Measurements from ENCODE around the gene MGP. TPM values are rescaled to one million over a fixed set of nuclear protein-coding genes. Genes with fewer than 3 reads are reported as not detected.

MGP gene
- polyA plus RNA-seq, 1 donor from 2014 or later = 0.90 TPM

DNA sequence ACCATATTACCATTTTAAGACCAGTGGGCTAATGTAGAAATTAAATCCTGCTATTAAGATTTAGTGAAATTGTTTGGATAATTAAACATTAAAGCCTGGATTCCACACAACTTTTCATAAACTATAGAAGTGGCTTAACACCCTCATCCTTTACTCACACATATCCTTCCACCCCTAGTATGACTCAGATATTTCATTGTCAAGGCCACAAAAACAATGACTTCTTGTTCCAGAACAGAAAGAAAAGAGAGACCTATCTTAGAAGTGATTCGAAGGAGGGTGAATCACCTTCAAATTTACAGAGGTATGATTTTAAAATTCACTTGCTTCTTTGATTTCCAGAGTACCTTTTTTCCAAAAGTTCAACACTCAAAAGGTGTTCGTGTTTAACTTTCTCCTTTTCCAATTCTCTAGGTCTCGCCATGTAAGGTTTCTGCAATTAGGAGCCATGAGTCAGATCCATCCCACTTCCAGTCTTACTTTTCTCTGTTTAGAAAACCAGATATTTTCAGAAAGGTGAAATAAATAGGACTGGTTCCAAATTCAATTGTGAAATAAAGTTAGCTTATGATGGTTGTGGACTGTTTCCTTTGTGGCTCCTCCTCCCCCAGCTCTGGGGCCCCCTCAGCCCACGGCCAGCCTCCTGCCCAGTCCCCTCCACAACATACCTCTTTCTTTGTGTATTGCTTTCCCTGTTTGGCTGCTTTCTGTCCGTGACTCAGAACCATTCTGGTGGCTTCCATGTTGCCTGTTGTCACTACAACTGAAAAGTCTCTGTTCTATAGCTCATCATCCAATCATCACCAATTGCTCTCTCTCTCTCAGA lies 24.6 kb upstream of the MGP start:
- Histone ChIP-seq H3K27ac (ENCODE audit: low read length) (no peak overlapping the region), H3K9me2 (ENCODE audit: insufficient read depth, low read length) (no peaks in the 10 kb centered on the region), H4K20me1 (ENCODE audit: insufficient read depth) (no peaks in the 10 kb centered on the region), H3K4me2 (ENCODE audit: low read length) (no peak overlapping the region), H3K27me3 (ENCODE audit: insufficient read depth, low read depth, low read length) (no peaks in the 10 kb centered on the region), H3F3A (ENCODE audit: insufficient read depth, low read length, poor library complexity, severe bottlenecking) (no peaks in the 10 kb centered on the region), H3K79me2 (replicated peaks; ENCODE audit: insufficient read depth, low read length) (no peaks in the 10 kb centered on the region), H3K9me3 (ENCODE audit: low read length) (no peaks in the 10 kb centered on the region), H3K9ac (ENCODE audit: low read length) (no peak overlapping the region), H3K4me3 (ENCODE audit: low read length) (no peak overlapping the region), H3K36me3 (ENCODE audit: insufficient read depth, low read length) (no peaks in the 10 kb centered on the region), H2AFZ (ENCODE audit: low read depth, low read length) (no peak overlapping the region)
- TF ChIP-seq MXI1 (conservative IDR thresholded peaks at IDR 0.05; ENCODE audit: poor library complexity, severe bottlenecking) (no peak), RAD21 (conservative IDR thresholded peaks at IDR 0.05) (no peak), SMC3 (conservative IDR thresholded peaks at IDR 0.05; ENCODE audit: poor library complexity) (no peak), POLR2AphosphoS5 (IDR thresholded peaks at IDR 0.05) (no peak), EZH2 (IDR thresholded peaks at IDR 0.05; ENCODE audit: borderline replicate concordance, insufficient read depth, low read length, poor library complexity, severe bottlenecking) (no peak), EP300 (conservative IDR thresholded peaks at IDR 0.05; ENCODE audit: poor library complexity, severe bottlenecking) (no peak), TAF1 (IDR thresholded peaks at IDR 0.05; ENCODE audit: low read depth) (no peak)
- TF ChIP-seq, protein P1, sequence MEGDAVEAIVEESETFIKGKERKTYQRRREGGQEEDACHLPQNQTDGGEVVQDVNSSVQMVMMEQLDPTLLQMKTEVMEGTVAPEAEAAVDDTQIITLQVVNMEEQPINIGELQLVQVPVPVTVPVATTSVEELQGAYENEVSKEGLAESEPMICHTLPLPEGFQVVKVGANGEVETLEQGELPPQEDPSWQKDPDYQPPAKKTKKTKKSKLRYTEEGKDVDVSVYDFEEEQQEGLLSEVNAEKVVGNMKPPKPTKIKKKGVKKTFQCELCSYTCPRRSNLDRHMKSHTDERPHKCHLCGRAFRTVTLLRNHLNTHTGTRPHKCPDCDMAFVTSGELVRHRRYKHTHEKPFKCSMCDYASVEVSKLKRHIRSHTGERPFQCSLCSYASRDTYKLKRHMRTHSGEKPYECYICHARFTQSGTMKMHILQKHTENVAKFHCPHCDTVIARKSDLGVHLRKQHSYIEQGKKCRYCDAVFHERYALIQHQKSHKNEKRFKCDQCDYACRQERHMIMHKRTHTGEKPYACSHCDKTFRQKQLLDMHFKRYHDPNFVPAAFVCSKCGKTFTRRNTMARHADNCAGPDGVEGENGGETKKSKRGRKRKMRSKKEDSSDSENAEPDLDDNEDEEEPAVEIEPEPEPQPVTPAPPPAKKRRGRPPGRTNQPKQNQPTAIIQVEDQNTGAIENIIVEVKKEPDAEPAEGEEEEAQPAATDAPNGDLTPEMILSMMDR (IDR thresholded peaks at IDR 0.05; ENCODE audit: poor library complexity, severe bottlenecking) = no peak

DNA sequence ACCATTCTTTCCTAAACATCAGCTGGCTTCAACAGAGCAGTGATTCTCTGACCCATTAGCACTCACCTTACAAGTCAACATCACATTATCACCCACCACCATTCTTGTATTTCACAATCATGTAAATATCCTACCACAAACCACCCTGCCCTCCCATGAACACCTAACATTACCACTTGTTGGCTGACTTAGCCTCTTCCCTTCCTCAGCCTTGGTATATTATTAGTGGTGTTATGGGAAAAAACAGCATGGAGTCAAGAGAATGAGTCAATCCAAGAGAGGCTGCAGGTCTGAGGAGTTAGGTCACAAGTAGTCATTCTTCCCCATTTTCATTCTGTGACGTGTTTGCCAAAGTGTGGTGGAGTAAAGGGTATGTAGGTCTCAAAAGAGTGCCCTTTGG lies 22.3 kb upstream of the MGP start:
- H4K20me1 ChIP-seq (ENCODE audit: insufficient read depth) = no peaks in the 10 kb centered on the region
- no peak overlapping the region for H3K27ac ChIP-seq (ENCODE audit: low read length)
- no peak overlapping the region for H3K4me3 ChIP-seq (ENCODE audit: low read length)
- no peaks in the 10 kb centered on the region for H3K9me3 ChIP-seq (ENCODE audit: low read length)
- no peaks in the 10 kb centered on the region for H3K27me3 ChIP-seq (ENCODE audit: insufficient read depth, low read depth, low read length)
- H3K9ac ChIP-seq (ENCODE audit: low read length) = no peak overlapping the region
- no peaks in the 10 kb centered on the region for H3K79me2 ChIP-seq (replicated peaks; ENCODE audit: insufficient read depth, low read length)
- no peak overlapping the region for H3K4me2 ChIP-seq (ENCODE audit: low read length)
- no peaks in the 10 kb centered on the region for H3K9me2 ChIP-seq (ENCODE audit: insufficient read depth, low read length)
- no peak overlapping the region for H2AFZ ChIP-seq (ENCODE audit: low read depth, low read length)
- H3K36me3 ChIP-seq (ENCODE audit: insufficient read depth, low read length) = no peaks in the 10 kb centered on the region
- no peaks in the 10 kb centered on the region for H3F3A ChIP-seq (ENCODE audit: insufficient read depth, low read length, poor library complexity, severe bottlenecking)
- TF ChIP-seq SMC3 (conservative IDR thresholded peaks at IDR 0.05; ENCODE audit: poor library complexity) = no peak
- TF ChIP-seq TAF1 (IDR thresholded peaks at IDR 0.05; ENCODE audit: low read depth) = no peak

DNA sequence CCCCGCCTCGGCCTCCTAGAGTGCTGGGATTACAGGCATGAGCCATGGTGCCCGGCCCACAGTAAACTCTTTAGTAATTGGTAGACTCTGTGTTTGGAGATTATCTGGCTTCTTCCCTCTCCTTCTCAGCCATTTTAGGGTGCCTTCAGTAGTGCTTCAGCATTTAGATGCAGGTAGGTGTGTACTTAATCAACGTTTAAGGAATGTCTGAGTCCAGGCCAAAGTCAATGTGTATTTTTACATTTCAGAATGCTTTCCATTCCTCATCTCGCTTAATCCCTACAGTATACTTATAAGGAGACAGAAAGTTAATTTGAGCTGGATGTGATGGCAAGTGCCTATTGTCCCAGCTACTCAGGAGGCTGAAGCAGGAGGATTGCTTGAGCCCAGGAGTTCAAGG lies 20.5 kb upstream of the MGP start:
- Histone ChIP-seq H3K9me2 (ENCODE audit: insufficient read depth, low read length) (no peaks in the 10 kb centered on the region), H3K27ac (ENCODE audit: low read length) (no peak overlapping the region), H3K9ac (ENCODE audit: low read length) (no peak overlapping the region), H3F3A (ENCODE audit: insufficient read depth, low read length, poor library complexity, severe bottlenecking) (no peaks in the 10 kb centered on the region), H3K79me2 (replicated peaks; ENCODE audit: insufficient read depth, low read length) (no peaks in the 10 kb centered on the region), H3K36me3 (ENCODE audit: insufficient read depth, low read length) (no peaks in the 10 kb centered on the region), H3K27me3 (ENCODE audit: insufficient read depth, low read depth, low read length) (no peaks in the 10 kb centered on the region), H3K9me3 (ENCODE audit: low read length) (no peaks in the 10 kb centered on the region), H3K4me3 (ENCODE audit: low read length) (no peak overlapping the region), H3K4me2 (ENCODE audit: low read length) (no peak overlapping the region), H4K20me1 (ENCODE audit: insufficient read depth) (no peaks in the 10 kb centered on the region), H2AFZ (ENCODE audit: low read depth, low read length) (no peak overlapping the region)
- TF ChIP-seq TAF1 (IDR thresholded peaks at IDR 0.05; ENCODE audit: low read depth) = no peak
- TF ChIP-seq, protein P2, sequence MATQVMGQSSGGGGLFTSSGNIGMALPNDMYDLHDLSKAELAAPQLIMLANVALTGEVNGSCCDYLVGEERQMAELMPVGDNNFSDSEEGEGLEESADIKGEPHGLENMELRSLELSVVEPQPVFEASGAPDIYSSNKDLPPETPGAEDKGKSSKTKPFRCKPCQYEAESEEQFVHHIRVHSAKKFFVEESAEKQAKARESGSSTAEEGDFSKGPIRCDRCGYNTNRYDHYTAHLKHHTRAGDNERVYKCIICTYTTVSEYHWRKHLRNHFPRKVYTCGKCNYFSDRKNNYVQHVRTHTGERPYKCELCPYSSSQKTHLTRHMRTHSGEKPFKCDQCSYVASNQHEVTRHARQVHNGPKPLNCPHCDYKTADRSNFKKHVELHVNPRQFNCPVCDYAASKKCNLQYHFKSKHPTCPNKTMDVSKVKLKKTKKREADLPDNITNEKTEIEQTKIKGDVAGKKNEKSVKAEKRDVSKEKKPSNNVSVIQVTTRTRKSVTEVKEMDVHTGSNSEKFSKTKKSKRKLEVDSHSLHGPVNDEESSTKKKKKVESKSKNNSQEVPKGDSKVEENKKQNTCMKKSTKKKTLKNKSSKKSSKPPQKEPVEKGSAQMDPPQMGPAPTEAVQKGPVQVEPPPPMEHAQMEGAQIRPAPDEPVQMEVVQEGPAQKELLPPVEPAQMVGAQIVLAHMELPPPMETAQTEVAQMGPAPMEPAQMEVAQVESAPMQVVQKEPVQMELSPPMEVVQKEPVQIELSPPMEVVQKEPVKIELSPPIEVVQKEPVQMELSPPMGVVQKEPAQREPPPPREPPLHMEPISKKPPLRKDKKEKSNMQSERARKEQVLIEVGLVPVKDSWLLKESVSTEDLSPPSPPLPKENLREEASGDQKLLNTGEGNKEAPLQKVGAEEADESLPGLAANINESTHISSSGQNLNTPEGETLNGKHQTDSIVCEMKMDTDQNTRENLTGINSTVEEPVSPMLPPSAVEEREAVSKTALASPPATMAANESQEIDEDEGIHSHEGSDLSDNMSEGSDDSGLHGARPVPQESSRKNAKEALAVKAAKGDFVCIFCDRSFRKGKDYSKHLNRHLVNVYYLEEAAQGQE (IDR thresholded peaks at IDR 0.05; ENCODE audit: borderline replicate concordance) = no peak
- TF ChIP-seq MXI1 (conservative IDR thresholded peaks at IDR 0.05; ENCODE audit: poor library complexity, severe bottlenecking) = no peak
- TF ChIP-seq, protein P1 (IDR thresholded peaks at IDR 0.05; ENCODE audit: poor library complexity, severe bottlenecking) = no peak
- no peak for TF ChIP-seq EZH2 (IDR thresholded peaks at IDR 0.05; ENCODE audit: borderline replicate concordance, insufficient read depth, low read length, poor library complexity, severe bottlenecking)
- no peak for TF ChIP-seq POLR2AphosphoS5 (IDR thresholded peaks at IDR 0.05)
- no peak for TF ChIP-seq EP300 (conservative IDR thresholded peaks at IDR 0.05; ENCODE audit: poor library complexity, severe bottlenecking)
